HFF-Myc (cell line): Measurements from ENCODE around the gene TM4SF20.
A peak's percentile ranks its signal among the peaks of the same experiment; 100 is the strongest.
"Not testable (repeated sequence)": the region's sequence is repeated elsewhere in the genome, so short reads cannot be mapped to it uniquely, and the experiment has no call there.

Experiments used
- DNase-seq: peaks from one replicate; pipeline ENCODE4 v3.0.0-alpha.2; 2011; ENCODE audit warnings: low read depth; ENCODE audit errors: extremely low read depth
- H3K4me3 ChIP-seq: replicated peaks from 2 replicates; pipeline ENCODE4 v1.5.1; 2011; ENCODE audit warnings: low read depth, mild to moderate bottlenecking, control low read depth, low read length
- TF ChIP-seq, protein P1 (sequence below): IDR thresholded peaks from 2 replicates; pipeline ENCODE4 v1.5.1; 2012; ENCODE audit warnings: mild to moderate bottlenecking, low read depth, low read length, control low read depth; ENCODE audit errors: missing control alignments

TM4SF20 gene

DNA sequence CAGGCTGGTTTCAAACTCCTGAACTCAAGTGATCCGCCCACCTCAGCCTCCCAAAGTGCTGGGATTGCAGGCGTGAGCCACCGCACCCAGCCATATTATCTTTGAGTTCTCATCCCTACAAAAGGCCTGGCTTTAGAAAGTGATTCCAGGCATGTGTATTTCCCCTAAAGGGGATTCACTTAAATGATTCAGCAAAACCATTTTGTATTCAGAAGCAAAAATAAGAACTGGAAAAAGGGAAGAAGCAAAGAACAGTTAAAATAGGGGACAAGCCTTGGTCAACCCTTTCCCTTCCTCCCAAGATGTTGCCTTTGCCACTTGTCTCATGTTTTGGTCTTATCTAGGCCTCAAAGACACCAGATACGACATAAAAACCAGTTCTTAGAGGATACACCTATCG is 10.5 kb downstream of the TM4SF20 start:
- TF ChIP-seq, protein P1, sequence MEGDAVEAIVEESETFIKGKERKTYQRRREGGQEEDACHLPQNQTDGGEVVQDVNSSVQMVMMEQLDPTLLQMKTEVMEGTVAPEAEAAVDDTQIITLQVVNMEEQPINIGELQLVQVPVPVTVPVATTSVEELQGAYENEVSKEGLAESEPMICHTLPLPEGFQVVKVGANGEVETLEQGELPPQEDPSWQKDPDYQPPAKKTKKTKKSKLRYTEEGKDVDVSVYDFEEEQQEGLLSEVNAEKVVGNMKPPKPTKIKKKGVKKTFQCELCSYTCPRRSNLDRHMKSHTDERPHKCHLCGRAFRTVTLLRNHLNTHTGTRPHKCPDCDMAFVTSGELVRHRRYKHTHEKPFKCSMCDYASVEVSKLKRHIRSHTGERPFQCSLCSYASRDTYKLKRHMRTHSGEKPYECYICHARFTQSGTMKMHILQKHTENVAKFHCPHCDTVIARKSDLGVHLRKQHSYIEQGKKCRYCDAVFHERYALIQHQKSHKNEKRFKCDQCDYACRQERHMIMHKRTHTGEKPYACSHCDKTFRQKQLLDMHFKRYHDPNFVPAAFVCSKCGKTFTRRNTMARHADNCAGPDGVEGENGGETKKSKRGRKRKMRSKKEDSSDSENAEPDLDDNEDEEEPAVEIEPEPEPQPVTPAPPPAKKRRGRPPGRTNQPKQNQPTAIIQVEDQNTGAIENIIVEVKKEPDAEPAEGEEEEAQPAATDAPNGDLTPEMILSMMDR: no peak
- no peak overlapping the region for H3K4me3 ChIP-seq
- no peak for DNase-seq

DNA sequence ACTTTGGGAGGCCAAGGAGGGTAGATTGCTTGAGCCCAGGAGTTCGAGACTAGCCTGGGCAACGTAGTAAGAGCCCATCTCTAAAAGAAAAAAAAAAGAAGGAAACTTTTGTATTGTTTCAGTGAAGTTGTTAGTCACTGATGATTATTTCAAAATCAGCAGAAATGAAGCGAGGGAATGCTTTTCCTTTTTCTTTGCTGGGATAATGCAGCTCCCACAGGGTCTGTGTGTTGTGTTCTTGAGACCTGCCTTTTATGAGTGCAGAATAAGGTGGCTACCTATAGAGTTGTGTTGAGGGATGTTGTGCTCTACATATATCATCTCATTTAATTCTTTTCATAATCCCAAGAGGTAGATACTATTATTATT is 11.7 kb downstream of the TM4SF20 start:
- H3K4me3 ChIP-seq: no peak overlapping the region
- TF ChIP-seq, protein P1: no peak
- DNase-seq: no peak

GRCh38 chr2:227366769-227367426 is 12.2 kb downstream of the TM4SF20 start:
- TF ChIP-seq, protein P1: no peak
- no peak for DNase-seq
- no peak overlapping the region for H3K4me3 ChIP-seq

- H3K4me3 ChIP-seq: no peak overlapping the region
- no peak for DNase-seq
- TF ChIP-seq, protein P1: no peak
Observed at GRCh38 chr2:227365833-227366232, 13.3 kb downstream of the TM4SF20 start.

DNA sequence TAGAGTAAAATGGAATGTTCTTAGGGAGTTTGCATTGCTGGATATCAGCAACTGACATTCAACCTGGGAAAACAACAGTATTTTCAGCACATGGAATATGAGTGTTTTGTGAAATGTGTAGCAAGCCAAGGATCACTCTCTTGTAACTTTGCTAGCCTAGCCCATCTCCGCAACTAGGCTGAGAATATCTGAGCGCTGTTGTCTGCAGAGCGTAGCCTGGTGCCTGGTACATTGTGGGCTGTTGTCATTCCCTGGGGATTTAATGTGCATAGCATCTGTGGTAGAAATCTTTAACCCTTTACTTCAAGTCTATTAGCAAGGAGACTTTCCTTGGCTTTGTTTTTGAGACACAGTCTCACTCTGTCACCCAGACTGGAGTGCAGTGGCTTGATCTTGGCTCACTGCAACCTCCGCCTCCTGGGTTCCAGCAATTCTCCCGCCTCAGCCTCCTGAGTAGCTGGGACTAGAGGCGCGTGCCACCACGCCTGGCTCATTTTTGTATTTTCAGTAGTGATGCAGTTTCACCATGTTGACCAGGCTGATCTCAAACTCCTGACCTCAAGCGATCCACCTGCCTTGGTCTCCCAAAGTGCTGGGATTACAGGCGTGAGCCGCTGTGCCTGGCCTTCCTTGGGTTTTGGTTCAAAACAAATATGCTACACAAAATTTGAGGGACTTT is 14.4 kb downstream of the TM4SF20 start:
- not testable (repeated sequence) for H3K4me3 ChIP-seq, DNase-seq

GRCh38 chr2:227363756-227364155 is 15.3 kb downstream of the TM4SF20 start:
- H3K4me3 ChIP-seq: no peak overlapping the region
- TF ChIP-seq, protein P1: peak; percentile 9
- no peak for DNase-seq

GRCh38 chr2:227360351-227360750 is 18.8 kb downstream of the TM4SF20 start:
- TF ChIP-seq, protein P1: no peak
- DNase-seq: no peak
- H3K4me3 ChIP-seq: no peak overlapping the region
